Neuron (in vitro differentiated cells): ENCODE results near the gene FRMD4A.
"Not testable (repeated sequence)": the region's sequence is repeated elsewhere in the genome, so short reads cannot be mapped to it uniquely, and the experiment has no call there.

Experiments
- H2AFZ ChIP-seq: one replicate; pipeline ENCODE4 v1.6.1; 2013; ENCODE audit warnings: low read depth, mild to moderate bottlenecking, inconsistent platforms, low read length, moderate library complexity
- H3K27me3 ChIP-seq: one replicate; pipeline ENCODE4 v1.6.1; 2013; ENCODE audit warnings: low read length; ENCODE audit not compliant: insufficient read depth
- H3K36me3 ChIP-seq: one replicate; pipeline ENCODE4 v1.6.1; 2013; ENCODE audit warnings: low read length; ENCODE audit not compliant: insufficient read depth
- H3K4me1 ChIP-seq: one replicate; pipeline ENCODE4 v1.6.1; 2013; ENCODE audit warnings: low read length; ENCODE audit not compliant: insufficient read depth
- H3K4me3 ChIP-seq: 2 replicates; pipeline ENCODE4 v1.5.1; 2013; ENCODE audit warnings: mild to moderate bottlenecking, low read length, moderate library complexity
- H3K9me3 ChIP-seq: one replicate; pipeline ENCODE4 v1.6.1; 2013; ENCODE audit warnings: low read length

FRMD4A gene

DNA sequence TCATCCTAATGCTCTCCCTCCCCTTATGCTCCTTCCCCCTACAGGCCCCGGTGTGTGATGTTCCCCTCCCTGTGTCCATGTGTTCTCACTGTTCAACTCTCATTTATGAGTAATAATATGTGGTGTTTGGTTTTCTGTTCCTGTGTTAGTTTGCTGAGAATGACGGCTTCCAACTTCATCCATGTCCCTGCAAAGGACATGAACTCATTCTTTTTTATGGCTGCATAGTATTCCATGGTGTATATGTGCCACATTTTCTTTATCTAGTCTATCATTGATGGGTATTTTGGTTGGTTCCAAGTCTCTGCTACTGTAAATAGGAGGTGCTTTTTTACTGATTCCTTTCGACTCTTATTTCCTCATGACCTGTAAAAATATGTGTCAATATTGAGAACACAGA, 92.1 kb downstream of the FRMD4A start:
- H2AFZ ChIP-seq, H3K4me3 ChIP-seq, H3K36me3 ChIP-seq, H3K27me3 ChIP-seq, H3K9me3 ChIP-seq: not testable (repeated sequence)
- peaks cover 18% of the 10 kb centered on the region for H3K4me1 ChIP-seq

DNA sequence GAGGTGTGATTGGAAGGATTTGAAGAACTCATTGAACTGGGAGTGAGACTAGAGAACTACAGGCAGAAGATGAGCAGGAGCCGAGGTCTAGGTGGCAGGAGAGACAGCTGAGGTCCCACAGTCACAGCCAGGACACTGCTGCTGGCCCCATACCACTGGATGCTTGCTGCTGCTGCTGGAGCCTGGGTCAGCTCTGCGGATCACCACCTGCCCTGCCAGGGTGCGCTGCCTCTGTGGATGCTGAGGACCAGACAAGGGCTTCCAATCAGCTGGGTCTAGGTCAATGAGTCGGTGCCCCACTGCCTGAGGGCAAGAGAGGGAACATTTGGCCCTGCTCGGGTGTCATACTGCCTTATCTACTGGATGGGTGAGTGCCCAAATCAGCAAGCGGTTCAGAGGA, 94.4 kb downstream of the FRMD4A start:
- Histone ChIP-seq H3K36me3 (no peaks in the 10 kb centered on the region), H3K4me3 (no peak overlapping the region), H3K4me1 (peaks cover 21% of the 10 kb centered on the region), H3K27me3 (no peaks in the 10 kb centered on the region), H2AFZ (no peak overlapping the region), H3K9me3 (peaks cover 5% of the 10 kb centered on the region)

DNA sequence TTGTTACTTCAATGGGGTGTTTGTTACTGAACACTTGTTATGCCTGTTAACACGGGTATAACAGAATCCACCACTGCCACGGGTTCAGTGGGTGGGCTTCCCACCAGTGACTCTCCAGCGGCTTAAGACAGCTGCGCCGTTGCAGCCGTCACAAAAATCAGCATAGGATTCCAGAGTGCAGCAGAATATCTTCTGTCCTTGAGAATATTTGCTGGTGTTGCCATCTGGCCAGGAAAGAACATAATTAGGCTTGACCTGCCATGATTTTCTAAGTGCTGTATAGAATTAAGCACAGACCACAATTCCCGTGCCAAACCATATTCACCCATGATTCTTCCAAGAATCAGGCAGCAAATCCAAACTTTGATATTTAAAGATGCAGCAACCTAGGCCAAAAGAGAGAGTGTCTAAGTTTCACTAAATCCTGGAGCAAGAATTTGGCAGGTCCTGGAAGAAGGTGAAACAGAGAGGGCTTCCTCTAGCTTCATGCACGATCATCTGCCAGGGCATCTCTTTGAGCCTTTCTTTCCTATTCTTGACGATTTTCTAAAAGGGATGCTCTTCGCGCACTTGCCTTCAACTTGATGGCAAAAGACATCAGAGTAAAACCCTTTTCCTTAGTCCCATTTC, 95.0 kb downstream of the FRMD4A start:
- H3K36me3 ChIP-seq = no peaks in the 10 kb centered on the region
- no peak overlapping the region for H3K4me3 ChIP-seq
- H3K9me3 ChIP-seq = peaks cover 5% of the 10 kb centered on the region
- H3K27me3 ChIP-seq = no peaks in the 10 kb centered on the region
- peaks cover 17% of the 10 kb centered on the region for H3K4me1 ChIP-seq
- H2AFZ ChIP-seq = no peak overlapping the region

DNA sequence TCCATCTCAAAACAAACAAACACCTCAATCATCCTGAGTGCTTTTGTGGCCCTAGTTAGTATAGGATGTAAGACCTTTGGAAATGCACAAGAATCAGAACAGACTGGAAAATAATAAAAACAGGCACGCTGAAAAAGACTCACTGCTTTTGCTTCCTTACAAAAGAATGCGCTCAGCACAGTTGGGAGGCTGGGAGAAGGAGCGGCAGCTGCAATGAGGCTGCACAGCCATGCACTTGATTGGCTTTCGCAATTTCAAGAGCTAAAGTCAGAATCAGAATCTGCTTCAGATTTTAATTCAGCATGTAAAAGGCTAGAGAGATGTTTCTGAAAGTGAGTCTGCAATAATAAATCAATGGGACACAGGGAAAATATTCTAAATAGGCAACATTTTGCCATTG, 97.2 kb downstream of the FRMD4A start:
- Histone ChIP-seq H3K9me3 (peaks cover 5% of the 10 kb centered on the region), H3K4me1 (peaks cover 7% of the 10 kb centered on the region), H2AFZ (peak overlapping the region; percentile 32), H3K27me3 (no peaks in the 10 kb centered on the region), H3K36me3 (no peaks in the 10 kb centered on the region), H3K4me3 (no peak overlapping the region)

DNA sequence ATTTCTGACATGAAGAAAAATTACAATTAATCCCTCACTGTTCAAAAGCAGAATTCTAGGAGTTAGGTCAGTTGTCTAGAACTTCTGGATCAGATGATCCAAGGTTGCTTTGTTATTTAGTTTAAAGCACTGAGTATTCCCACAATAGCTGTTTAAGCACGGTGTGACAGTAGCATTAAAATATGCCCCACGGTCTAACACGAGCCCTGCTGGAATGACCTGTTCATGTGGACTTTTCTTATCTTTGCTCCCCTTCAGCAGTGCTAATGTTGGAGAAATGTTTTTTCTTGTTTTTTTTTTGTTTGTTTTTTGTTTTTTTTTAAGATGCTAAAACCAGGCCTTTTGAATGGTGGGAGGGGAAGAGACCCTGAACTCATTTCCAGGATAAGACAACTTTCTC, 101.9 kb downstream of the FRMD4A start:
- not testable (repeated sequence) for H3K27me3 ChIP-seq, H3K36me3 ChIP-seq, H3K9me3 ChIP-seq, H2AFZ ChIP-seq, H3K4me3 ChIP-seq, H3K4me1 ChIP-seq

DNA sequence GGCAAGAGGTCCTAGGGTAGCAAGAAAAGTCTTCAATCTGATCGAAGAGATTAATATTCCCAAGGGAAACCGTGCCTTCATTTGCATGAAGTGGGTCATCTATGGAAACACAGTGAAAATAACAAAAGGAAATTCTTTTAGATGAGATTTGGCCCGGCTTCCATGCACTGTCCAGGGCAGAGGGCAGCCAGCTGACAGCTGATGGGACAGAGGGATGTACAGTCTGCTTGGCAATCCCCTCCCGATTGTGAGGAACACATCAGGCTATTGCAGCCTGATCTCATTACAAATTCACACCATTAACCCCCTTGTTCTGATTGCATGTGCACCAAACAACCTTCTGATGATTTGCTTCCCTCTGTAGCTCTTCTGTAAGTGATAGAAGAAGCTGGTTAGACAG, 105.3 kb downstream of the FRMD4A start:
- H3K9me3 ChIP-seq = no peaks in the 10 kb centered on the region
- no peaks in the 10 kb centered on the region for H3K27me3 ChIP-seq
- no peaks in the 10 kb centered on the region for H3K36me3 ChIP-seq
- H2AFZ ChIP-seq = no peak overlapping the region
- H3K4me1 ChIP-seq = peaks cover 4% of the 10 kb centered on the region
- H3K4me3 ChIP-seq = no peak overlapping the region

DNA sequence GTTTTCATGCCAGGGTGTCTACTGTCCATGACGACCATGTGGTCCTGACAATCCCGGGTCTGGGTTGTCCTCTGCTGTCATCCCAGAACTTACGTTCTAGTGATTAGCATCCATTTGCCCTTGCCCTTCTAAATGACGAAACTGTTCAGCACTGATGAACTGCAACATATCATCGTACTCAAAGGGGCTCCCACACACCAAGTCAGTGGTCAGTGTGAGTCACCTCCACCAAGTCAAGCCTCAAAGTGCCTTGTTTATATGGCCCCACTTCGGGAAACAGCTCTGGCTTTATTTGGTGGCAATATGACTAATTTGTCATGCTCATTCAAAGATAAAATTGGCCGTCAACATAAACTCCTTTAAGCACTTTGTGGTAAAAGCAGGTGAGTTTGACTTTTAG, 110.7 kb downstream of the FRMD4A start:
- no peak overlapping the region for H3K4me3 ChIP-seq
- no peaks in the 10 kb centered on the region for H3K36me3 ChIP-seq
- no peak overlapping the region for H2AFZ ChIP-seq
- no peaks in the 10 kb centered on the region for H3K27me3 ChIP-seq
- H3K4me1 ChIP-seq = no peaks in the 10 kb centered on the region
- no peaks in the 10 kb centered on the region for H3K9me3 ChIP-seq

DNA sequence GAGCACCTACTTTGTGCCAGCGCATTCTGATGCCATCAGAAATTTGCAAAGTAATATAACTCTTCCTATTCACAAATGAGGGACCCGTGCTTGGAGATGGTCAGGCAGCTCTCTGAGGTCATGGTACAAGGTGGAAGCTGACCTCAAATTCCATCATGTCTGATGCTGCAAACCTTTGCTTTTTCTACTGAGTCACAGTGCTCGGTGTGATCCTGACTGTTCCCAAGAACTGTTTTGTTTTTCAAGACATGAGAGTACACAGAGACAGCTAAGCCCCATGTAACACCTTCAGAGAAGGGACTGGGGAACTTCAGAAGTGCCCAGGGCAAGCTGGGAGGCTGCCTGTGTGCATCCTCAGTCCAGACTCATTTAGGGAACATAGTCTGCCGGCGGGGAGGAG, 111.3 kb downstream of the FRMD4A start:
- Histone ChIP-seq H3K27me3 (no peaks in the 10 kb centered on the region), H3K9me3 (no peaks in the 10 kb centered on the region), H2AFZ (no peak overlapping the region), H3K4me3 (no peak overlapping the region), H3K4me1 (no peaks in the 10 kb centered on the region), H3K36me3 (no peaks in the 10 kb centered on the region)

DNA sequence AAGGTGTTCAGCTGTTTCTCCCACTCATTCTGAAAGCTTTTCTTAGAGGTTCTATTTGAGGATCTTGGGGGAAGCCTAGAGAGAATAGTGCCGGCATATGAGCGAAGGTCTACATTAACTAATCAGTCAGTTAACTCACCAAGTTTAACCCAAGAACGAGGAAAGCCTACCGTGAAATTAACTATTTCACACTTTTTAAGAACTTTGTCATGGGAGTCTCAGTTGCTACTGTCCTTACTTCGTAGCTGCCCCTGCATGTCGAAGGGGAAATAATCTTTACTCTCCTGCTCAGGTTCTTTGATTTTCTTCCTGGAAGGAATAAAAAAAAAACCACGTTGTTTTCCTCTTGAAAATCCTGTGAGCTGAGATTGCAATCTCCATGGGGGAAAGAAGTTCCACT, 115.1 kb downstream of the FRMD4A start:
- H3K27me3 ChIP-seq = no peaks in the 10 kb centered on the region
- H2AFZ ChIP-seq = no peak overlapping the region
- no peak overlapping the region for H3K4me3 ChIP-seq
- no peaks in the 10 kb centered on the region for H3K4me1 ChIP-seq
- no peaks in the 10 kb centered on the region for H3K36me3 ChIP-seq
- H3K9me3 ChIP-seq = no peaks in the 10 kb centered on the region

DNA sequence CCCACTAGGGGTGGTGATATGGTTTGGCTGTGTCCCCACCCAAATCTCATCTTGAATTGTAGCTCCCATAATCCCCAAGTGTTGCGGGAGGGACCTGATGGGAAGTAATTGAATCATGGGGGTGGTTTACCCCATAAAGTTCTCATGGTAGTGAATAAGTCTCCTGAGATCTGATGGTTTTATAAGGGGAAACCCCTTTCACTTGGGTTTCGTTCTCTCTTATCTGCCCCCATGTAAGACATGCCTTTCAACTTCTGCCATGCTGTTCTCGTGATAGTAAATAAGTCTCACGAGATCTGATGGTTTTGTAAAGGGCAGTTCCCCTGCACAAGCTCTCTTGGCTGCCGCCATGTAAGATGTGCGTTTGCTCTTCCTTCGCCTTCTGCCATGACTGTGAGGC, 117.0 kb downstream of the FRMD4A start:
- not testable (repeated sequence) for H2AFZ ChIP-seq, H3K36me3 ChIP-seq, H3K4me3 ChIP-seq, H3K4me1 ChIP-seq, H3K9me3 ChIP-seq, H3K27me3 ChIP-seq

DNA sequence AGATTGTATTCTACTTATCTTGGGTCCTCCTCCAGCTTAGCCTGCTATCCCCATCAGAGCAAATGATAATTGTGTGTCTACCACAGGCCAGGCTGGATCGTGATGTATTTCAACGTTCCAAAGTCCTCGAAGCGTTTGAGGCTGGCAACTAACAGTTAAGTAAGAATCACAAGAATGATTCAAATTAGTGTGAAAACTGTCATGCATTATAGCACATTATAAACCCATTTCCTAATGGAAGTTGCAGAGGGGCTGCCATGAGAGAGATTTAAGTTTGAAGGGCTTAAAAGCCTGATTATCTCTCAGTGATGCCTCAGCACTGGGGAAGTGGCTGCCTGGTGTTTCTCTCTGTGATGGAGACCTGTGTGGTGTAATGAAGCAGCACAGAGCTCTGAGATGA, 119.1 kb downstream of the FRMD4A start:
- H3K27me3 ChIP-seq = no peaks in the 10 kb centered on the region
- no peaks in the 10 kb centered on the region for H3K9me3 ChIP-seq
- no peak overlapping the region for H2AFZ ChIP-seq
- H3K36me3 ChIP-seq = no peaks in the 10 kb centered on the region
- no peaks in the 10 kb centered on the region for H3K4me1 ChIP-seq
- no peak overlapping the region for H3K4me3 ChIP-seq

DNA sequence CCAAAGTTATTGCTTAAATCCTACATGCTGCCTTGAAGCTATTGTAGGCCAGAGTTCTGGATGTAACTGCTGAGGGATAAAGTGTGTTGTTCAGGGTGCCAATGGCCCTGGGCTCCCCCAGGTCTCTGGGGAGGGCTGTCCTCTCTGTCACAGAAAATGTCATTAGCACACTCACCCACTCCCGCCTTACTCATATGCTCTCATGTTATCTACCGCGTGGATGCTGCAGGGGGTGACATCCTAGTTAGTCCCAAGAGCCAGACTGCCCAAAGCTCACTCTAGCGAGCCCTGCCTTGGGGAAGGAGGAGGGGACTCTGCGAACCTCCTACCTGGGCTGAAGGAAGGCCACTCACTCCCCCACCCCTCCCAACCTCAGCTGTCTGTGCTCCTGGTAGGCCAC, 122.5 kb downstream of the FRMD4A start:
- no peak overlapping the region for H3K4me3 ChIP-seq
- H2AFZ ChIP-seq = no peak overlapping the region
- no peaks in the 10 kb centered on the region for H3K36me3 ChIP-seq
- H3K4me1 ChIP-seq = no peaks in the 10 kb centered on the region
- H3K9me3 ChIP-seq = no peaks in the 10 kb centered on the region
- no peaks in the 10 kb centered on the region for H3K27me3 ChIP-seq

DNA sequence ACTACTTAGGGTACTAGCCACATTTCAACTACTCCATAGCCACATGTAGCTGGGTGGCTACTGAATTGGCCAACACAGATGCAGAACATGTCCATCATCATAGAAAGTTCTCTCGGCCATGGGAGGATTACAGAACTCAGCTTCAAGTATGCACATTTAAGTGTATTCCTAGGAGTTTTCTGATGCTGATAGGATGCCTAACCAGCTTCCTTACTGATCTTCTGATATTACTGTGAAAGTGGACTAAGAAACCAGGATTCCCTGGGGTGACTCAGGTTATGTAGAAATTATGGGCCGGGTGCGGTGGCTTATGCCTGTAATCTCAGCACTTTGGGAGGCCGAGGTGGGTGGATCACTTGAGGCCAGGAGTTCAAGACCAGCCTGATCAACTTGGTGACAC, 125.5 kb downstream of the FRMD4A start:
- no peaks in the 10 kb centered on the region for H3K27me3 ChIP-seq
- H3K36me3 ChIP-seq = no peaks in the 10 kb centered on the region
- no peak overlapping the region for H3K4me3 ChIP-seq
- H3K4me1 ChIP-seq = no peaks in the 10 kb centered on the region
- no peaks in the 10 kb centered on the region for H3K9me3 ChIP-seq
- H2AFZ ChIP-seq = no peak overlapping the region

DNA sequence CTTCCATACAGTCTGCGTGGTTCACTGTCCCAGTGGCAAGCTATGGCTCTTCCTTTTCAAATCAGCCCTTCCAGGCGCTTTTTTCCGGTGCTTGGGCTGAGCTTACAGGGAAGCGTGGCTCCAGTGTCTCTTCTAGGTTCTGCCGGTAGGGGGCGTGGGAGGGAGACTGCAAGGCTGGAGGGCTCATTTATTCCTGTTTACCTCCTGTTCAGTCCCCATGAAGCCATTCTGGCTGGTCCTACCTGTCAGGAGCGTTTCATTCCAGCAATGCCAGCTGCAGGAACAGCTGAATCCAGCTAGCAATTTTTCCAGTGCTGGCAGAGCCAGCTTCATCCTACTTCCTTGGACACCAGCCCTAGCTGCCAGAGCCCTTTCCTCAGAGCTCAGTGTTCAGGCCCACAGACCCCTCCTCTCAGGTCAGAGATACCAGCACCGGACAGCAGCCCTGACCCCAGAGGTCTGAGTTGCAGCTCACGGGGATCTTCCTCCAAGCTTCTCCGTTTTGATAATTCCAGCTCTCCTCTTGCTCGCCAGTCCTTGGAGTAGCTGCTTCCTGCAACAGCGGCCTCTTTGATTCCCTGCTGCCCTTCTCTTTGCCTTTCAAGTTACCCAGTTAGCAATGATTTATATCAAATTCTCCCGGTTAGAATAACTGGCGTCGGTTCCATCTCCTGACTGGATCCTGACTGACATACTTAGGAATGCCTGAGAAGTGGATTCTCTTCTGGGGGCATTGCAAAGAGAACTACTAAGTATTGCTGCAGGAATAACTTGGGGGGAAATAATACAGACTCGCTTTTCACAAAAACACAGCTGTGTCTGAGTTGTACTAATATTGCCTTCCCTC, 129.8 kb downstream of the FRMD4A start:
- Histone ChIP-seq H3K9me3 (no peaks in the 10 kb centered on the region), H3K36me3 (no peaks in the 10 kb centered on the region), H3K4me1 (no peaks in the 10 kb centered on the region), H3K27me3 (no peaks in the 10 kb centered on the region), H3K4me3 (no peak overlapping the region), H2AFZ (no peak overlapping the region)
